ENCODE data around the gene GRM2.

The GRM2 gene

GRCh38 chr3:51680663-51681230, 26.1 kb upstream of the GRM2 start:
- FAIRE-seq, result no peak

- FAIRE-seq, result no peak
These were observed 25.4 kb upstream of the GRM2 start for GRCh38 chr3:51681453-51681852.

- no peak for FAIRE-seq
These were observed 24.8 kb upstream of the GRM2 start for GRCh38 chr3:51682079-51682478.

- FAIRE-seq, result no peak
These were observed 24.3 kb upstream of the GRM2 start for GRCh38 chr3:51682526-51682925.

- FAIRE-seq, result no peak
These were observed 23.3 kb upstream of the GRM2 start for GRCh38 chr3:51683566-51683965.

GRCh38 chr3:51684971-51685751, 21.7 kb upstream of the GRM2 start:
- no peak for FAIRE-seq

GRCh38 chr3:51686056-51686455, 20.8 kb upstream of the GRM2 start:
- no peak for FAIRE-seq

GRCh38 chr3:51686512-51687215, 20.2 kb upstream of the GRM2 start:
- no peak for FAIRE-seq

- FAIRE-seq, result no peak
These were observed 19.2 kb upstream of the GRM2 start for GRCh38 chr3:51687431-51688205.

- no peak for FAIRE-seq
These were observed 18.7 kb upstream of the GRM2 start for GRCh38 chr3:51688206-51688600.

GRCh38 chr3:51691021-51691420, 15.8 kb upstream of the GRM2 start:
- FAIRE-seq, result no peak

- FAIRE-seq, result no peak
These were observed 14.9 kb upstream of the GRM2 start for GRCh38 chr3:51691949-51692348.

GRCh38 chr3:51692980-51693395, 13.9 kb upstream of the GRM2 start:
- FAIRE-seq, result no peak

GRCh38 chr3:51696954-51697353, 9.9 kb upstream of the GRM2 start:
- FAIRE-seq, result no peak

GRCh38 chr3:51698209-51698608, 8.7 kb upstream of the GRM2 start:
- no peak for FAIRE-seq

- no peak for FAIRE-seq
These were observed 6.5 kb upstream of the GRM2 start for GRCh38 chr3:51700403-51700802.

GRCh38 chr3:51702156-51702555, 4.7 kb upstream of the GRM2 start:
- FAIRE-seq, result no peak

- no peak for FAIRE-seq
These were observed 3.7 kb upstream of the GRM2 start for GRCh38 chr3:51703068-51703760.

- no peak for FAIRE-seq
These were observed 2.9 kb upstream of the GRM2 start for GRCh38 chr3:51703761-51704510.

- FAIRE-seq, result no peak
These were observed 2.3 kb upstream of the GRM2 start for GRCh38 chr3:51704511-51704950.

- FAIRE-seq, result no peak
These were observed 1.4 kb upstream of the GRM2 start for GRCh38 chr3:51705276-51706020.
